ENCODE measurements around the gene ITGB6.
"Not testable (repeated sequence)": the region's sequence is repeated elsewhere in the genome, so short reads cannot be mapped to it uniquely, and the experiment has no call there.

ITGB6 gene

DNA sequence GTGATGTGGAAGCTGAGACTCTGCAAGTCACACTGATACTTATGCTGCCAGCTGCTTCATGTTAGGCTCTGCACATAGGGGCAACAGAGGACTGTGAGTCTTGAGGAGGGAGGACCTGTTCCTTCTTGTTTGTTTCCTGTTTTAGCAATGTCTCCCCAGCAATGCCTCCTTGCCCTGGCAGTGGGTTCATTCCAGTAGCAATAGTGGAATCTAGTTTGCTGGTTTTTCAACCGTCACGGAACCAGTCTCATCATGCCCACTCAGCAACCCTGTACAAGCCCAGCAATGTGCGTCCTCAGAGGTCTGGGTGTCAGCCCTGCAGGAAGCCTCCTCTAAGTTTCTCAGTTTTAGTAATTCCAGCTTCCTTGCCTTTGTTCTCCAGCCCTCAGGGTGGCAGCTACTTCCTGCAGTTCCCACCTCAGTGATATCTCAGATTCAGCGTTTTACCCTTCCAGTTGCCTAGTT is 20.5 kb upstream of the ITGB6 start:
- no peak for DNase-seq

DNA sequence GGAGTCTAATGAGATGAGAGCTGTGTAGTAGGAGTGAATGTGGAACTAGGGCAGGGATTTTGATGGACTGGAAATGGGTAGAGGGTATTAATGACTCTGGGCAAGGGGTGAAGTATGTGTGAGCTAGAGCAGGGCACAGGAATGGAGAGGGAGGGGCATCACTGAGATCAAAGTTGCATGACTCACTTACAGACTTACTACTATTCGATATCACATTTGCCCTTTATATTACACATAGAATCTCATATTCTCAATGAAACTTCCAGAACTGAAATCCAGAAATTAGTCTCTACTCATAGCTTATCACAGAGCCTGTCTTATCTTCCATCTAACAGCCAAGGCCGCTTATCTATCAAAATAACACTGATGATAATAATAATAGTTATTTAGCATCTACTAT is 20.0 kb upstream of the ITGB6 start:
- no peak for DNase-seq

DNA sequence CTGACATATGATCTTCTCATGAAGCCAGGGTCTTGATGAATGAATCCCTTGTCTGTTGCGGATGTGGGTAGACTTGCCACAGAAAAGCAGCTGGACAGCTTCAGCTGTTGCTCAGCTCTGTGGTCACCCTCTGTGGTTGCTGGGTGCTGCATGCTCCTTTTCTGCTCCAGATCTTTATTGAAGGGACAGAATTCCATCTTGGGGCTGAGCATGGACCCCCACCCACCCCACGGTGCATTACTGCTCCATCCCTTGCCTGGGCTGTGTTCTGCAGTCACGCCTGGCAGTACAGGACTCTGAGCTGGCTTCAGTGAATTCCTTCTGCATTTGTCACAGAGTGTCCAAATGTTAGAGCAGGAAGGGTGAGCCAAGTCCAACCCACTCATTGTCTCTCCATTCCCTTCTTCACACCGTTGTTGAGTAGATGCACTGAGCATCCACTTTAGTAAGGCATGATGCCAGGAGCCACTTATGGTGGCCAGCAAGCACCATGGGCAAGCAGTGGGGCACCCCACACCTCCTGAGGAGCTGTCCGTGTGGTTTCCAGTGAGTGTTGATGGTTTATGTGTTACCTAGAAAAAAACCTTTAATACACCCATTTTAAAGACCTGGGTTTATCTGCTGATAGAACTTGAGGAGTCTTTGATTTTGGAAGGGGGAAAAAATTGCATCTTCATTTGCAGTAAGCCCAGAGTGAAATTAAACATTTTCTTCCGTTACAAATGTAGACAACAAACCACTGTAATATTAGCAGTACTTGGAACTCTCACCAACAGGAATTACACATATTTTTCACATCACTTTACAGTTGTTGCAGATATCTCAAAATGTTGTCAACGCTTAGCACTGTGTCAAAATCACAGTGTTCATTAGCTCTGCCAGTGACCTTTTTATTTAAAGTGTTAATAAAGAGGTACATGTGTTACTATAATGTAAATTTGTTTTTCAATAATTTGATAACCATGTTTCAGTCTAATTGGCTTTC is 14.7 kb upstream of the ITGB6 start:
- no peak for DNase-seq

DNA sequence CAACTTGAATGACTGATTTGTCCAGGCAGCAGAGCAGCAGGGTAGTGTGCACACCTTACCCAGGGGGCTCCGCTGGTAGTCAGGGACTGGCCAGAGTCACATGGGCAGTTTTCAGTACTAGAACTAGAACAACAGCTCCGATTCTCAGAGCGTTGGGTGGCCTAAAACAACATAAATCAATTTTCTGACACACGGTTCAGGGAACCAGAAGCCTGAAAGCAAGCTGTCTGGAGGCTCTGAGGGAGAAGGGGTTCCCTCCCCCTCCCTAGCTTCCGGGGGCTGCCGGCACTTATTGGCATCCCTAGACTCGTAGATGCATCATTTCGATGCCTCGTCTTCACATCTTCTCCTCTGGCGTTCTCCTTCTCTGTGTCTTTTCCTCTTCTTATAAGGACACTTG is 13.4 kb upstream of the ITGB6 start:
- DNase-seq = no peak

DNA sequence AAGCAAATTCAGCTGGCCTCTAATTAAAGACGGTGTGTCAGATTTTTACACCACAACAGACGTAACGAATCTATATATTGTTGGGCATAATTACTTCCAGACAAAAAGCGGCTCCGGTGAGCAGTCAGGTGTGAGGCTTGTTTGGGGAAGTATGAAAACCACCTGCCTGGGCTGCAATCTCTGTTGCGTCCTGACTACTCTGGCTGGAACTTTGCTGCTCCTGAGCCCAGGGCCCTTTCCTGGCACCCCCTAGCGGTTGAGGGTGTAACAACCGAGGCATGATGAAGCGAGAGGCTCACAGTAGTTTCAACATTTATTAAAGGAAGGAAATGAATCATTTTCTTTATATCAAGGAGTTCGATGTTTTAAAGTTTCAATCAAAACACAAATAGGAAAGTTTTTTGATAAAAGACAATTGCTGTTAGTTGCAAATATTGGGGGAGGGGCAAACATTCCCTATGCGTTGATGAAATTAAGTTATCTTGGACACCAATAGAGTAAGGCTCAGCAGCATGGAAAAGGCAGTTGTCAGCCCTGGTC is 10.6 kb upstream of the ITGB6 start:
- DNase-seq = peak; percentile 70

DNA sequence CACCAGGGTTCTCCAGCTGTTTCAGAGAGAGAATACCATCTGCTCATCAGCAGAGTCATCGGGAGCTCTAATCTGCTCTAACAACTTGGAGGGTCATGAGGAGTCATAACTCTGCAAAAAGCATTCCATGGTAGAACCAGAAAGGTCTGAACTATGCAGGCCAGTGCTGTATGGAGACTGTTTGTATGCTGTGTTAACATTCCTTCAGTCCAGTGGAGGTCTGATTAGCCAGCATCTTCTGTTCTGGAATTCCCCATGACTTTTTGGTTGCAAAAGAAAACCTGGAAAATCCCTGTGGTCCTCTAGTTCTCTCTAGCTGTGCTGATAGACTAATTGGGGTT is 9.4 kb upstream of the ITGB6 start:
- no peak for DNase-seq

DNA sequence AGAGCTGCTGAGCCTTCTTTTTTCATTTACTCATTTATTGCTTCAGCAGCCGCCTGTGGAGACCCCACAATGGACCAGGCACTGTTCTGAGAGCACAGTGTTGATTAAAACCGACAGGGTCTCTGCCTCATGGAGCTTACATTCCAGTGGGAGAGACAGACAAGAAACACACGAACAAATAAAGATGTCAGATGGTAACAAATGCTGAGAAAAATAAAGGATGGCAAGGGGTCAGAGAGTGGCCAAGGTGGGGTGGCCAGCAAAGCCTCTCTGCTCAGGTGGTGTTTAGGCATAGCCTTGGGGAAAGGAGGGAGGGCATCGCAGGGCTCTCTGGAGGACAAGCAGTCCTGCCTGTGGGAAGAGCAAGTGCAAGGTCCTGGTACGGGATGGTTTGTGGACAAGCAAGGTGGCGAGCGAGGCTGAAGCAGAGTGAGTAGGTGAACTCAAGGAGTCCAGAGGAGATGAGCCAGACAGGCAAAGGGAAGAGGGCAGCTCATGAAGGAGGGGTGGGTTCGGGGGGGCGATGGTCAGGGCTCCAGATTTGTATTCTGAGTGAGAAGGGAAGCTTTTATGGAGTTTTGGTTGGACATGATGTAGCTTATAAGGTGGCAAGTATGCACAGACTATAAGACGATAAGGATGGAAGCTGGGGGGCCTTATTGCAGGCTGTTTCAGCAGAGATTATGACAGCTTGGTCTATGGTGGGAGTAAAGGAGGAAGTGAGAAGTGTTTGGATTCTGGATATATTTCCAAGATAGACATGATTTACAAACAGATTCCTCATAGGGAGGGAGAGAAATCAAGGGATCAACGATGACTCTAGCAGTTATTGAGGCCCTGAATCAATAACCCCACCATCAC is 8.8 kb upstream of the ITGB6 start:
- DNase-seq = no peak

DNA sequence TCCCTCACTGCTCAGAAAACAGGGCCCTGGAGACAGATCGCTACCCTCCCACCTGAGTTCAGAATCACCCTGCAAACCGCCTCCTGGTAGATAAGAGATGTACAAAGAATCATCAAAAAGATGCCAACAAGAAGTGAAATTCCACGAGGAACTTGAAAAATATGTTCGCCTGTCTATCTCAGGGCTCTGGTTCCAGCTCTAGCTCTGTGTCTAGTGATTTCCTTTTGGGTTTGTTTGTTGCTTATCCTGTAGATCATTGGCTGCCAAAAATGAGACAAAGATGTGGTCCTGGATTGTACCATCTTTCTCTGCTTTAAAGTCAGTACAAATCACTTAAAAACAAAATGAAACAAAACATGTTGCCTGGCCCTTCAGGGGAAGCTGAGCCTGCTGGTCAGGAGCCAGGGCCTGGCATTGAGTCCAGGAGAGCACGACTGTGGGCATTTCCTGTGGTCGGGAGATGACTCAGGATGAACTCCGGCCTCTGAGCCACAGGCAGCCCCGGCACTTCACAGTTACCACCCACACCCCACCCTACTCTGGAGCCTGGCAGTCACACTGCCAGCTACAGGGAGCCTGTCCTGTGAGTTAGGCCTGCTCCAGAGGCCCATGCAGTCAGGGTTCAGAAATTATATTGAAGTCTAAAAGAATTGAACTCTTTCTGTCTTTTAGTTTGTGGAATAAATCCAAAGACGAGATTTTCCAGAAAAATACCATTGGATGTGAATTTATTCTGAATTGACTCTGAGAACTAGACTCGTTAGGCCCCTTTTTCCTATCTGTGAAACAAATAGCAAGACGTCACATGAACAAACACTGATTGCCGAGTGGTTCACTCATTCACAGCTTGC is 8.0 kb upstream of the ITGB6 start:
- no peak for DNase-seq

DNA sequence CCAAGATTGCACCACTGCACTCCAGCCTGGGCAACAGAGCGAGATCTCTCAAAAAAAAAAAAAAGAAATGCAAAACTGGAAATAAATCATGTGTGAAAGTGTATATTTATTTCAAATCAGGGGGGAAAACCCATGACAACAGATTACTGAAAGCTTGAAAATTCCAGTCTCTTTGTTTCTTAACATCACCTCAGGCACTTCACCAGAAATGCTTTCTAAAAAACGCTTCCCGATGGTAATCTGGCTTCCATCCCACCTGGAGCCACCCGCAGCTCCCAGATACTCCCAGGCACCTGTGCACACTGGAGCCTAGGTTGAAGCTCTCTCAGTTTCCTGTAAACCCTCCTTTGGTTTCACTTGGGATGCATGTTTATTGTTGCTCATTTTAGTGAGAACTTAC is 7.2 kb upstream of the ITGB6 start:
- no peak for DNase-seq

DNA sequence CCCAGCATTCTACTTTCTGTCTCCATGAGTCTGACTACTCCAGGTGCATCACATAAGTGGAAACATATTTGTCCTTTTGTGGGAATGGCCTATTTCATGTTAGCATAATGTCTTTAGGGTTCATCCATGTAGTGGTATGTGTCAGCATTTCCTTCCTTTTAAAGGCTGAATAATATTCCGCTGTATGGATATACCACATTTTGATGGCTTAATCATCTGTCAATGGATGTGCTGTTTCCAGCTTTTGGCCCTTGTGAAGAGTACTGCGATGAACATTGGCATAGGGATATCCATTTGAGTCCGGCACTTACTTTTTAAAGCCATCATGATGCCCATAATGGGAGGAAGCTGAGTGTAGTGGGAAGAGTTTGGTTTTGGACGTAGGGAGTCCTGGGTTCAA is 6.4 kb upstream of the ITGB6 start:
- no peak for DNase-seq

DNA sequence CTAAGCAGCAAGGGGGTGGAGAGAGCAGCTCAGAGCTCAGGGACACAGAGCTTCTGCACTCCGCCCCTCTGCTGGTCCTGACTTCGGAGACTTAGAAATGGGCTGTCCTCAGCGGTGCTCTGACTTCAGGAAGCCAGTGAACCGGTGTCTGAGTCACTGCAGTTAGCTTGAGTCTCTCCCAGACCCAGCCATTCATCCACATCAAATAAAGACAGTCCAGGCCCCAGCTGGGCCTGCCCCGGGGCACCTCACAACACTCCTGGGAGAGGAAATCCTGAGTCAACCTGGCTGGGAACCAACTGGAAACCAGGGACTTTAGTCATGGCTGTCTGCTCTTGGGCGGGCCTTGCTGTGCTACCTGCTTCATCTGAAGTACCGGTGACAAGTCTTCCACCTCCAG is 5.4 kb upstream of the ITGB6 start:
- DNase-seq = no peak

DNA sequence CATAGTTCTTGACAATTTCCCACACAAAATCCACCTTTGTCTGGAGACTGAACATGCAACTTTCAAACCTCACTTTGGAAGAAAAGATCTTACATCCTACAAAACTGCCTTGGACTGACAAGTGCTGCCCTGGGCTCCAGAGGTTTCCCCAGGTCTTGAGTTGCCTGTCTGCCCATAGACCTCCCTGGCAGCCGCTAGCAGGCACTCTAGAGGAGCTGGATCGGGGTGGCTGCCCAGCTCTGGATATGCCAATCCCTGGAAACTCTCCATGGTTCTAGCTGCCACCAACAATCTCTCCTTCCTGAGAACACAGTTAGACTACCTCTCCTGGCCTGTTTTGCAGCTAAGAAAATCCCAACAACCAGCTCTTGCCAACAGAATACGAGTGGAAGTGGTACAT is 3.4 kb upstream of the ITGB6 start:
- no peak for DNase-seq

DNA sequence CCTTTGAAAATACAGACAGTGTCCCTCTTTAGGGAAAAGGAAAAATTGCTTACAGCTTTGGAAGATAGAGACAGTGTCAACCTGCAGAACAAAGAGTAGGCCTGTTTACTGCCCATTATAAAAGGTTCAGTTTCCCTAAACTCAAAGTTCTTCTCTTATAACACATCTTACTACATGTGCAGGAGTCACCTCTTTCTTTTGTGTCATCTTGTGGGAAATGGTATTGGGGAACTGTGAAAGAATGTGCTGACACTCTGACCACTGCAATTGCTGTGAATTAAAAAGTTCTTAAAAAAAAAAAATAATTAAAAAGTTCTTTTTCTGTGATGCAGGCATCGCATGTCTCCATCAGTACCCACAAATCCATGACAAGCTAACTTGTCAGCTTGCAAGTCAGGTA is 2.9 kb upstream of the ITGB6 start:
- no peak for DNase-seq

DNA sequence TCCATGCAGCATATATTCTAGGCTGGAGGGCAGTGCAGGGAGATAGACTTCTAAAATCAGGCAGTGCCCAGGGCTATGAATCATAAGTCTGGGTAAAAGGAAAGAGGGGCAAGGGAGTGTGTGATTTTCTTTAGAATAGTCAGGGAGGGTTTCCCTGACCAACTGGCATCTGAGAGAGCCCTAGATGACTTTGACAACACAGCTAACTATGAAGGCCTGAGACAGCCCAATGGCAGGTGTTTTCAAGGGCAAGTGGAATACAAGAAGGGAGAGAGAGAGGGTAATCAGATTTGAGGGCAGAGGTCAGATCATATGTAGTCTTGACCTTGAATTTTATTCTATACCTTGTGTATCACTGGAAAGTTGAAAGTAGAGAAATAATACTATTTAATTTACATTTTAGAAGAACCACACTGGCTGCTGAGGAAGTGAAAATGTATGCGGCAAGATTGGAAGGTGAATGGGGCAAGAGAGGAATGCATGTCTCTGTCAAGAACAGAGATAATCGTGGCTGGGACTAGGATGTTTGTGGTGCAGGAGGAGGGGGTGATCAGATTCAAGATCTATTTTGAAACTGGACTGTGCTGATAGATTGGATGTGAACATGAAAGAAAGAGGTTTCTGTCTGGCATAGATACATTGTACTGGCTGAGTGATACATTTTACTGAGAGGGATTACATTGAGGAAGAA is 1.9 kb upstream of the ITGB6 start:
- no peak for DNase-seq

DNA sequence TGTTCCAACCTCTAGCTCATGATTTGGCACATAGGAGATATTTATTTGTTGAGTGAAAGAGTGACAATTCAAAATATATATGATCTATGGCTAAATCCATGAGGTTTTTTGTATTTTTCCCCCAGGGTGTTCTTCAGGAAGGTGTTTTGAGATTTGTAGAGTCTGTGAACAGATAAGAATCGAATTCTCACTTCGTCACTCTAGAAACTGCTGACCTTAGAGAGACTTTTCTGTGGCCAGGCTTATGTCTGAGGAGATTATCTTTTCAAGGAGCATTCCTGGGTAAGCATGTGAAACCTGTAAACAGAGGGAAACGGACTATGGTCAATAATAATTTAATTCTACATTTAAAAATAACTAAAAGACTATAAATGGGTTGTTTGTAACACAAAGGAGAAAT is 849 bp upstream of the ITGB6 start:
- DNase-seq = no peak

DNA sequence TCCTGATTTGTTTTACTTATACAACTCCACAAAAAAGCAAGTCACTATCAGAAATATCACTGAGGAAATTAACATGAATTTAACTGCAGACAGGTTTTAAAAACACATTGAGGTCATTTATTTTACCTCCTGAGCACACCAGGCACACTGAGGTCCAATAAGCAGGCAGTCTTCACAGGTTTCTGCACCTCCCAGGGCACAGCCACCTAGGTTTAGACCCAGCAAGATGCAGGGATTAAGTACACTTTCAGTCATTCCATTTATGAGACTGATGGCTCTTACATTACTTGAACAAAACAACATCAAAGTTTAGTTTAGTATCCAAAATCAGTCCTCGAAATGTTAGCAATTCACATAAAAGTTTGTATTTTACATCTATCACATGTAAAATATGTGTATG is 1.0 kb downstream of the ITGB6 start:
- no peak for DNase-seq

DNA sequence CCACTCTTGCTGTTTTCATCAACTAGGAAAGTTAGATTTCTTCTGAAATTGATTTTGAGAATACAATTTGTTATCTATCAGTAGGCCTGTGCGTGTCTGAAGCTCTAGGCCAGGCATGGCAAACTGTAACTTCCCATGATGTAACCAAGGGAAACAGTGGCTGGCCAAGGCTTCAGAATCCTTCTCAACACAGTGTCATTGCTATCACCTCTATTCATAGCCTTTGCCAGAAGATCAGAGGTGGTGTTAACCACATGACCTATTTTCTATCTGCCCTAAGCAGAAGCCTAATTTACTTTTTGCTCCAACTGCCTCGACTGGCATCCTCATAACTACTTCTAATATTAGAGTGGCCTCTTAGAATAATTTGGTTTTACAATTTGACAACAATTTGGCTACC is 2.5 kb downstream of the ITGB6 start:
- no peak for DNase-seq

DNA sequence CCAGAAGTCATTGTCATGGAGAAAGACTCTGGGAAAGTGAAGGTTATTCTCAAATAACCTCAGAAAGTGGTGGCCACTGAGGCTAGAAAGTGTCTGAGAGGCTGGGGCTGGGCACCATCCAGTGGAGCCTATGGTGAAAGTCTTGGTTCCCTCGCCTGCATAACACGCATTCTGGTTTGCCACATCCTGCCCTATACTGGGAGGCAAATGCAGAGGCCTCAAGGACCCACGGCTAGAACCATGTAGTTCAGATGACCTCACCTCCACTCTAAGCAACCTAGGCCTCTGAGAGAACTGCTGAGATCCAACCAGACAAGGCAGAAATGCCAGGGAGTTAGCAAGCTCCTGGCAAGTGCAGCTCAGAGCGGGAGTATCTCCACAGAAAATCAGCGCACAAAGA is 5.1 kb downstream of the ITGB6 start:
- DNase-seq = no peak

DNA sequence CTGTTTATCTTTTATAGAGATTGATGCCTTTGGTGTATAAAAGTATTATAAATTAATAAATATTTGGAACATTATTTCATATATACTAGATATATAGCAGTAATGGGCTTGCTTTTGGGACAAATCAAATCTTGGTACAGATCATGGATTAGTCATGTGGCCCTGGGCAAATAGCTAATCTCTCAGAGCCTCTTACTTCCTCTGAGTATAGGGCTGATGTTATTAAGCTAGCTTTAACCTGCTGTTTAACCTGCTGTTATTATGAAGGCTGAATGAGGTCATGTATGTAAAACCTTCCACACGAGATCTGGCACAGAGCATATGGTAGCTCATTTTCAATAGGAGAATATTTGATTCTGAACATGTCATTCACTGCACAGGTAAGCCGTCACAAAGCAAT is 5.7 kb downstream of the ITGB6 start:
- no peak for DNase-seq

DNA sequence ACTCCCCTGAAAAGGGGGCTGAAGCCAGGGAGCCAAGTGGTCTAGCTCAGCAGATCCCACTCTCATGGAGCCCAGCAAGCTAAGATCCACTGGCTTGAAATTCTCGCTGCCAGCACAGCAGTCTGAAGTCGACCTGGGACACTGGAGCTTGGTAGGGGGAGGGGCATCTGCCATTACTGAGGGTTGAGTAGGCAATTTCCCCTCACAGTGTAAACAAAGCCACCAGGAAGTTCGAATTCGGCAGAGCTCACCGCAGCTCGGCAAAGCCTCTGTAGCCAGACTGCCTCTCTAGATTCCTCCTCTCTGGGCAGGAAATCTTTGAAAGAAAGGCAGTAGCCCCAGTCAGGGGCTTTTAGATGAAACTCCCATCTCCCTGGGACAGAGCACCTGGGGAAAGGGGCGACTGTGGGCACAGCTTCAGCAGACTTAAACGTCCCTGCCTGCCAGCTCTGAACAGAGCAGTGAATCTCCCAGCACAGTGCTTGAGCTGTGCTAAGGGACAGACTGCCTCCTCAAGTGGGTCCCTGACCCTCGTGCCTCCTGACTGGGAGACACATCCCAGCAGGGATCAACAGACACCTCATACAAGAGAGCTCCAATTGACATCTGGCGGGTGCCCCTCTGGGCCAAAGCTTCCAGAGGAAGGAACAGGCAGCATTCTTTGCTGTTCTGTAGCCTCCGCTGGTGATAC is 18.8 kb downstream of the ITGB6 start:
- DNase-seq = peak; percentile 32

DNA sequence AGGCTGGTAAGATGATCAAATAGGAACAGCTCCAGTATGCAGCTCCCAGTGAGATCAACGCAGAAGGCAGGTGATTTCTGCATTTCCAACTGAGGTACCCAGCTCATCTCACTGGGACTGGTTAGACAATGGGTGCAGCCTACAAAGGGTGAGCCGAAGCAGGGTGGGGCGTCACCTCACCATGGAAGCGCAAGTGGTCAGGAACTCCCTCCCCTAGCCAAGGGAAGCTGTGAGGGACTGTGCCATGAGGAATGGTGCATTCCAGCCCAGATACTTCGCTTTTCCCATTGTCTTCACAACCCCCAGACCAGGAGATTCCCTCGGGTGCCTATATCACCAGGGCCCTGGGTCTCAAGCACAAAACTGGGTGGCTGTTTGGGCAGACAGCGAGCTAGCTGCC is 19.4 kb downstream of the ITGB6 start:
- not testable (repeated sequence) for DNase-seq

DNA sequence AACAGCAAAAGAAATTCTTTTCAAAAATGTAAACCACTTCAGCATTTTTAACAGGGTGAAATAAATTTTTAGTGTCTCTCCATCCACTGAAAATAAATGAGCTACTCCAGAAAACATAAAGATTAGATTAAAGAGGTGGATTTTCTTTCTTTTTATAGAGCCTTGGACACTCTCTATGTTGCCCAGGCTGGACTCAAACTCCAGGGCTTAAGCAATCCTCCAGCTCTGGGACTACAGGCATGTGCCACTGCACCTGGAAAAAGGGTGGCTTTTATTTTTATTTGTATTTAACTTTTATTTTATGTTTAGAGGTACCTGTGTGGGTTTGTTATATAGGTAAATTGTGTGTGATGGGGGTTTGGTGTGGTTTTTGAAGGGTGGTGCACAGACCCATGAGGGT is 19.9 kb downstream of the ITGB6 start:
- no peak for DNase-seq
